GM19193 (cell line): ENCODE data around the gene CAMTA1.

ENCODE experiments used
- POLR2A ChIP-seq: IDR thresholded peaks from 4 replicates; pipeline ENCODE4 v1.6.1; 2011; ENCODE audit not compliant: insufficient read depth, insufficient read length; ENCODE audit errors: extremely low read depth

Gene CAMTA1

DNA sequence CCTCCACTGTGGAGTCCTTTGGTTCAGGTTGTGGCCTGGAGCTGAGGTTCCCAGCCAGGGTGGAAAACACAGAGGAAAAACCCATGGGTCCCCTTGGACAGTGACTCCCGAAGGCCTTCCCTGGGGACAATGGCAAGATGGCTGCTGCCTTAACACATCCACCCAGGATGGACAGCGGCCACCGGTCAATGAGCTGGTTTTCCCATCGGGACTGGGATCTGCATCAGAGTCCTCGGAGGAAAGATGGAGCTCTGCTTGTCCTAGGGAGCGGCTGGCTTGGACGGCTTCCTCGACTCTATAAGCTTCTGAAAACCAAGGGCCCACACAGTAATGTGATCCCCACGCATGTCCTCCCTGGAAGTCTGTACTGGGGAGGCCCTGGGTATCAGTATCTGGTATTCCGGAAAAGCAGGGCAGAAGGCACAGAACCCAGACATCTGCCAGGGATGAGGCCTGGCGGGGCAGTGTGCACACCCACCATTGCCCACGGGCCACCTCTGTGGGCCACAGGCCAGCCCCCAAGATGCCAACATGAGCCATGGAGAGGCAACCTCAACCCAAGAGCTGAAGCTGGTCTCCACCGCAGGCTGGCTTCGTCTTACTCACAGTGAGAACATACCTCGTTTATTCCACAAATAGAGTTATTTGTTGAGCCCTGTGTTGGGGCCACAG lies 891.2 kb downstream of the CAMTA1 start:
- TF ChIP-seq POLR2A: no peak

DNA sequence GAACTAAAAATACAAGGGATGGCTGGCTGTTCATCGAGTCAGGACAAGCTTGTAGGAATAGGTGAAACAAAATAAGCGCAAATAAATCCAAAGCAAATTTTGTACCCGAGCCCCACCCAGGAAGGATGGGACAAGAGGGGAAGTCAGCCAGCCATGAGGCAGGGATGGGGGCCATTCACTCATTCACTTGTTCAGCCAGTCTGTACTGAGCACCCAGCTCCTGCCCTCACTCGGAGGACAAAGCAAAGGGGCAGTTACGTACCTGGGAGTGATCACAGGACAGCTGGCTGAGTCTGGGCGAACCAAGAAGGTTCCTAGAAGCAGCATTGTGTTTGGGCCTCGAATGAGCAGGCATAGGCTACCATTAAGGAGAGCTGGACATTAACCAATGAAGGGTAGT lies 891.9 kb downstream of the CAMTA1 start:
- no peak for TF ChIP-seq POLR2A

DNA sequence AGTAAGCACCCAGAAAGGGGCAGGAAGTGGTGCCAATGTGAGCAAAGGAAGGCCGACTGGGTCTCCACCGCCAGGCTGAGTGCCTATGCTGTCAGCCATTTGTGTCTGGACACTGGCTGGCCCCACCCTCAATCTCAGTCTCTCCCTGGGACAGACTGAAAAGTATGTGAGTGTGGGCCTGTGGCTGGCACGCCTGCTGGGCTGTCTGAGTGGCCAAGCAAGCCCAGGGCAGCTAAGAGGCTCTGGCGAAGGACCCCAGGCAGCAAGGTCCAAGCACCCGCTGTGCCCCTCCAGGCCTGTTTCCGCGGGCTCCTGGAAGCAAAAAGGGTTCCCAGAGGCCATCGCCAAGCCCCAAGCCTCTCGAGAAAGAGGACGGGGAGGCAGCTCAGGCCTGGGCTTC lies 892.6 kb downstream of the CAMTA1 start:
- TF ChIP-seq POLR2A: no peak

DNA sequence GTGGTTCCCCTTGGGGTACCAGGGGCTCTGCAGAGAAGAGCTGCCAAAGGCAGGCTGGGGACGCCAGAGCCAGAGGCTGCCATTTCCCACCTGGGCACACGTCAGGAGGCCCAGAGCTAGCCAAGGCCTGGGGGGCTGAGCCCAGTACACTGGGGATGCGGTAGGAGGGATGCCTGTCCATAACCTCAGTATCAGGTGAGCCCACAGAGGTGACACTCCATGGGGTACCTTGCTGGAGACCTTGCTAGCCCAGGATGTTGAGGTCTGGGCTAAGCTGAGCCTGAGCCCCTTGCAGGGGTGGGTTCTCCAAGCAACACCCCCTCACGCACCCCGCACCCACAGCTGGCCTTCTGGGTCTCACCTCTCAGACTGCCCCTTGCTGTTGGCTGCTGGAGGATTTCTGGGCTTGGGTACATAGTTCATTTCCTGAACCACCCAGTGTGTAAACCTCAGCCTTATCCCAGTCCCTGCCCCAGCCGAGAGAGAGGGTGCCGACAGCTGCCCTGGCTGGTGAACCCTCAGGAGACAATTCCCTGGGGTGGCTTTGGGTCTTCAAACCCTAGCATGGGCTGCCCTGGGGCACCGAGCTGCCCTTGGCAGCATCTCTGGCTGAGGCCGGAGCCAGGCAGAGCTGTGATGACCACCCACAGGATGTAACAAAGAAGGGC lies 893.4 kb downstream of the CAMTA1 start:
- no peak for TF ChIP-seq POLR2A

DNA sequence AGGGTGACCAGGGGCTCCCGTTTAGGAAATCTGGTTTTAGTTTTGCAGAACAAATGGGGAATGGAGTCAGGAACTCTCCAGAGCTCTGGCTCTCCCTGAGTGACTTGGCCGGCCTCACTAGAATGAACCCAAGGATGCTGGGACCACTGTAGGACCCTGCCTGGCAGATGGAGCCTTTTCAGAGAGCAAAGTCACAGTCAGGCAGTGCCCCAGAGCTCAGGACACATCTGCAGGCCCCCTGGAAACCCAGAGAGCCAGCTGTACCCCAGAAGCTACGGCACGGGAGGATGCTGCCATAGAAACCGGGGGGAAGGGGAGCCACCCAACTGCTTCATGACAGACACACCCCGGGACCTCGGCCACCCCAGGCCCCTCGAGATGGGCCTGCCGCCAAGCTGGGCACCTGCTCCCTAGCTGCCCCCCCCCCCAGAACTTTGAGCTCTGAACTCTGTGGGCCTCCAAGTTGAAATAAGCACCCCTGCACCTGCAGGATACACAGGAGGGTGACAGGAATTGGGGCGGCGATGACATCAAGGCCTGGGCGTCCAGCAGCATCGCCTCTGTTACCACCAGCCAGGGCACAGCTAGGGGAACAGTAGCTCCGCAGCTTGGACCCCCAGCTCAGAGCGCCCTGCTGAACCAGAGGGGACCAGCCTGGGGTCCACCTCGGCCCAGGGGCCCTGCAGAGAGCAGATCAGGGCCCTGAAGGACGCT lies 894.1 kb downstream of the CAMTA1 start:
- no peak for TF ChIP-seq POLR2A

DNA sequence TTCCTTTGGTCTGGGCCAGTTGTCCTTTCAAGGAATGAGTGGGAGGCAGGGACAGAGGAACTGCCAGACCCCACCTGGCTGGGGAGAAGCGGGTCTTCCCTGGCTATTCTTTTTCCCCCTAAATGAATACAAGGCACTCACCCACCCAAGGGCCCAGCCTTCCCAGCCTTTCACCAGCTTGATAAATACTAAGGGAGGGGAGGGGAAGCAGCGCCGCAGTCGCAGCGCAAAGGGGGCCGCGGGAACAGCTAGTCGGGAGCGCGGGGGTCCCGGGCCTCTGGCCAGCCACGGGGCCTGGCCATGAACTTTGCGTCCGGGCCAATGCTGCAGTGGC lies 894.6 kb downstream of the CAMTA1 start:
- TF ChIP-seq POLR2A: no peak

DNA sequence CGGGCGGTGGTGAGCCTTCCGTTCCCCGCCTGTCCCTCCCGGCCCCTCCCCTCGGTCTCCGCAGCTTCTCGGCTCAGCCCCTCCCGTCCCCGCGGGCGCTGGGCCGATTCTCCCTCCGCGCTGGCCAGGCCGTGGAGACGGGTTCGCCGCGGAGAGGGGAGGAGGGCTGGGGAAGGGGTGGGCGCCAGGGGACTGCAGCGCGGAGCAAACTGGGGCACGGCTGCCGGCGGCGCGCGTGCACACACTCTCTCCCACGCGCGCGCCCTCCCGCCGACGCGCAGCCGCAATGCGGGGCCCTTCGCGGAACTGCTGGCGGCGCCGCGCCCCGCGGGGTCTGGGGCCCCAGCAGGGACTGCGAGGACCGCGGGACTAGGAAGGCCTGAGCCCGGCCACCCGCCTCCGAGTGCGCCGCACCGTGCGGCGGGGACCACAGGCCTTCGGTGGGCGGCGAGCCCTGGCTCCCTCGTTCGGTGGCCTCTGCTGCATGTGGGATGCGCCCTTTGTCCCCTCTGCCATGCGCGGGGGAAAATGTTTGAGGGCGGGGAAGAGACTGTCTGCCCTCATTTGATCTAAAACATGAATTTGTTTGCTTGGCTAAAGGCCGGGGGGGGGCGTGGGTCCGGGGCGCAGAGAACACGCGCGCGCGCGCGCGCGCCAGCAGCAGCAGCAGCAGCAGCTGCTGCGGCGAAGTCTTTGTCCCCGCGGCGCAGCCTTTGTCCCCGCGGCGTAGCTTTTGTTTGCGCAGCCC lies 895.1 kb downstream of the CAMTA1 start:
- no peak for TF ChIP-seq POLR2A

DNA sequence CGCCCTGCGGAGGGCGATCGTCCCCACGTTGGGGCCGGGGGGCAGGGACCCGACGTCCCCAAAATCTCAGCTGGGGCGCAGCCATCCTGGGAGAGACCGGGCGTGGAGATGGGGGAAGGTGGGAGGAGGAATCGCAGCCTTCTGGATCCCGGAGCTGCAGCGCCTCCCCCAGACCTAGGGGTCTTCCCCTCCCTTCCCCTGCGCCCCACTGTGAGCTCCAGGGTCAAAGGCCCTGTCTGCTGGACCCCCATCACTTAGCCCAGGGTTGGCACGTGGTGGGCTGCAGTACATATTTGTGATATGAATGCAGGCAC lies 895.7 kb downstream of the CAMTA1 start:
- no peak for TF ChIP-seq POLR2A

DNA sequence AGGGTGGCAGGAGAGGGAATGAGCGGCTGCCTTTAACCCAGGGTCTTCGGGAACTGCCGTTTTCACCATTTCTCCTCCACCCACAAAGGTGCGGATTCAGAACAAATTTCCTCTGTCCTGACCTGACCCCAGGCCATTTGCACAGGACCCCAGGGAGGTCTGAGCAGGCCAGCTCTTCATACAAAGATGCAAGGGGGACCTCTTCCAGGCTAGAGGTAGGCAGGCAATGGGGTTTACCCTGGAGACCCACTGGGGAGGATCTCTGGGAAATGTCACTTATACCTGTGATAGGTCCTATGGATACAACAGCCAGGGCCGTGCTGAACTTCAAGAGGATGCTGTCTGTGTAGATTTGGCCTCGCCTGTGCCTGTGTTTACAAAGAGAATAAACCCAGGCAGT lies 896.1 kb downstream of the CAMTA1 start:
- no peak for TF ChIP-seq POLR2A

DNA sequence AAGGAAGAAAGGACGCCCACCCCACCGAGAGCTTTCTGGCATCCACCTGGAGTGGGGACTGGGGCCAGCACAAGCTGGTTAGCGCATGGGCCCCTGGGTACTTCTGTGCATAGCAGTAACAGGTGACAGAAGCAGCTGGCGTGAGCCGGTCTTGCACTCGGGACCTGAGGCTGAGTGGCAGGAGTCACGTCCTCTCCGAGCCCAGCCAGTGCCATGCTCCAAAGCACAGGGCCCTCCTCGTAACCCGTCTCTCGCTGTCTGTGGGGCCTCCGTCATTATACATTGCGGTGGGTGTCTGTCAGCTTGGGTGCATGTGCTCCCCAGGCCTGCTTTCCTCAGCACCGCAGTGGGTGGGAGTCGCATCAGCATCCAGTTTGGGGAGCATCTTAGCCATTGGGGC lies 898.3 kb downstream of the CAMTA1 start:
- TF ChIP-seq POLR2A: no peak

DNA sequence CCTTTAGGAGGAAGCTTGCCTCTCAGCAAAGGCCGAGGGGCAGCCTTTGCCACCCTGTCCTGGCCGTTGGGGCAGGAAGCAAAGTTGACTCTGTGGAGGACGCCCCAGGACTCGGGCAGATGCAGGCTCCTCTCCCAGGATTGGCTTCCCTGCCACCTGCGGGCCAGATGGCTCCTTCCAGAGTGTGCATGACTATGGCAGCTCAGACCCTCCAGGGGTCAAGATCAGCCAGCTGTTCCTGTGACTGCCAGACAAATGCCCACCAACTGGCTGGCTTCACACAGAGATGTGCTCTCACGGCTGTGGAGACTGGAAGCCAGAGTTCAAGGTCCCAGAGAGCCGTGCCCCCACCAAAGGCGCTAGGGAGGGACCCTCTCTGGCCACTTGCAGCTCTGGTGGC lies 898.9 kb downstream of the CAMTA1 start:
- no peak for TF ChIP-seq POLR2A

DNA sequence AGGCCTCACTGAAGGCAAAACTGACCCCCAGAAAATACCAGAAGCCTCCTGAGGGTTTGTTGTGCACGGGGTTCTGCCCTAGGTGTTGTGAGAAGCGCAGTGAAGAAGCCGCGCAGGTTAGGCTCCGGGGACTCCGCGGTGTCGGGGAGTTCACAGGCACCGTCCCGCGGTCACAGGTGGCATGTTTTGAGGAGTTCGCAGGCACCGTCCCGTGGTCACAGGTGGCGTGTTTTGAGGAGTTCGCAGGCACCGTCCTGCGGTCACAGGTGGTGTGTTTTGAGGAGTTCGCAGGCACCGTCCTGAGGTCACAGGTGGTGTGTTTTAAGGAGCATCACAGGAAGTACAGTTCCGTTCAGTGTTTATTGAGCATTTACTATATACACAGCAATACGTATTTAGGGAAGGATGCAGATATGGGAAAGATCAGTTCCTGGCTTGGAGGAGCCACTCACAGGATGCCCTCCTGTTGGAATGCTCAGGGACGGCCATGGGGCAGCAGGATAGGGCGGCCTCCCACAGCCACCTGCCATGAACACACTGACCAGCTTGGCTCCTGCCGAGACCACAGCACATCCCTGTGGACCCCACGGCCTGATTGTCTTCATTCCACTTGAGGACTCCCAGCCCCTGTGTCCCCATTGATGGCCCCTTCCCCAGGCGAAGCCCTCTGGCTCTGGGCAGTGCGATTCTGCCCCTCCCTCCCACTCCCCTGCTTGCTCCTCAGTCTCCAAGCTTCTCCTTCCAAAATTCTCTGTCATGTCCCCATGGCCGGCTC lies 899.8 kb downstream of the CAMTA1 start:
- TF ChIP-seq POLR2A: no peak

DNA sequence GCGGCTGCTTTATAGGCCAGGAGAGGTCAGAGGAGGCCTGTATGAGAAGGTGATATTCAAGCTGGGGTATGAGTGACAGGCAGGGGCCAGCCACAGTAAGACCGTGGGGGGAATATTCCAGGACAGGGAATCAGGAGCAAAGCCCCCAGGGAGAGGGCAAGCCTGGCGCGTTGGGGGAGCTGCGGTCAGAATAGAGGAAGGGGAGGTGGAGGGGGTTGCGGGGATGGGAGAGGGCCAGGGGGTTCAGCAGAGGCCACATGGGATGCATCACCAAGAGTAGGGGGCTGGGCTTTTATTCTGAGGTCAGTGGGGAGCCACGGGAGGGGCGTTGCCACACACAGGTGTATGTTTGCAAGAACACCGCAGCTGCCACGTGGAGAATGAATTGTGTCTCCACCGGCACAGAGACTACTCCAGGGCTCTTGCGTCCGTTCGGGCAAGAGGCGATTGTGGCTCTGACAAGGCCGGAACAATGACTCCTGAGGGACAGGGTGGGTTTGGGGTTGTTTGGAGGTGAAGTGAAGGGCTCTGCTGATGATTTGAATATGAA lies 901.1 kb downstream of the CAMTA1 start:
- no peak for TF ChIP-seq POLR2A

DNA sequence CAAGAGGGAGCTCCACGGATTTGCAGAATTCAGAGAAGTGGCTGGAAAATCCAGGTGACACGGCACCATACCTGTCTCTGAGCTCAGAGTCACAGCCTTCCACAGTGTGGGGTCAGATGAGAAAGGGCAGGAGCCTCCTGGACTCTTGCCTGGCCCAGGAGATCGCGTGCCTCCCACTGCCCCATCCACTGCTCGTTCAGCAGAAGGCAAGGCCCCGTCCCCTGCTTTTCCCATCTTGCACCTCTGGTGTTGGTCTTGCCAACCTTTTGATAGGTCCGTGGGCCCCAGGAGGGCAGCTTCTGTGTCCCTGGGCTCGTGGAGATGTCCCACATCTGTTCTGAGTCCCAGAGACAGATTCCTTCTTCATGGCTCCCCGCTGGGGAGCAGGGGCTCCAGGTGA lies 902.2 kb downstream of the CAMTA1 start:
- TF ChIP-seq POLR2A: no peak

DNA sequence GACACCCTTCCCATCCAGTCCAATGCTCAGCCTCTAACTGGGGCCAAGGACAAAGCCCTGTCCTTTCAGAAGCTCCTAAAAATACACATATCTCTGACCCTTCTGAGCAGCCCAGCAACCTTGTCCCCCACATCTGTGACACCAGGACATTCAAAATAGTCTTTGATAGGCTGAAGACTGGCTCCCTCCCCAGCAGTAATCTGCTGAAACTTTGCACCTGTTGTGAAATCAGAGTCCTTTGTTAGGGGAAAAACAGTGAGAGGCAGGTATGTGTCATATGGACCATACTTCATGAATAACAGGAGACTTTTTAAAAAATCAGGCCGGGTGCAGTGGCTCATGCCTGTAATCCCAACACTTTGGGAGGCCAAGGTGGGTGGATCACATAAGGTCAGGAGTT lies 903.4 kb downstream of the CAMTA1 start:
- no peak for TF ChIP-seq POLR2A
